ENCODE data around the gene SH3GLB2.
"Not testable (repeated sequence)": the region's sequence is repeated elsewhere in the genome, so short reads cannot be mapped to it uniquely, and the experiment has no call there.

The SH3GLB2 gene

DNA sequence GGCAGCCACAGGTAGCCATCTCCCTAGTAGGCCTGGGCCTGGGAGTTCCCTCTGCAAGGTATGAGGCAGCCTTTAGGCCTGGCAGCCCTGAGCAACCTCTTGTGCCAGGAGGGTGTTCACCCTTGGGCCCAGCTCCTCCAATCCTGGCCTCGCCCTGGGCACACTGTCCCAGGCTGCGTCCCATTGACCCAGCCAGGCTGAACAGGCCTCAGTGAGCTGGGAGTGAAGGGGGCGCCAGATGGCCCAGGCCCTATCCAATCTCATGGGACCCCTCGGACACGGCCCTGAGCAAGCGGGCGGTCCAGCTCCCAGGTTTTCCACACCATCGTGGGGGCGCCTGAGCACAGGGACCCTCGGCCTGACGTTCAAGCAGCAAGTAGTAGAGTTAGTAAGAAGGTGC, 14.5 kb downstream of the SH3GLB2 start:
- no peak for DNase-seq

DNA sequence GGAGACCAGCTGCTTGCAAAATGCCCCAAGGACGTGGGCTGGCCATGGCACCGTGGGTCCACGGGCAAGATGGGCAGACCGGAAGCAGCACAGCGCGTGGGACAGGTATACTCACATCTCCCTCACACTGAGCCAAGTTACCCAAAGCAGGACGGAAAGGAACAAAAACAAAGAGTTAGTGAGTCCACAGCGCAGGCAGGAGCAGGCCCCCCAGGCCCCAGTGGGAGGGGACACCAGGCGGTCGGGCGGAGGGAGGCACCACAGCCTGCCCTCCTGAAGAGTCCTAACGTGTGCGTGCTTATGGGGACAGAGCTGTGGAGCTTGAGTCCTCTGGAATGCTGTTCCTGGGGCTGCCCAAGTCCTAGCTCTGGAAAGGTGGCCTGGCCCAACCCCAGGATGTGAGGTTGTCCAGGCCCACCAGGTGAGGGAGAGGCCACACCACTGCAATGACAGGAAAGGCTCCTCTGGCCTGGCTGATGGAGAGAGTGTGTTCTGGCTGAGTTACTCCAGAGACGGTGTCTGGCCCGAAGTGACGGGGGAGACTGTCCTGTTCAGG, 15.2 kb downstream of the SH3GLB2 start:
- DNase-seq, result no peak

DNA sequence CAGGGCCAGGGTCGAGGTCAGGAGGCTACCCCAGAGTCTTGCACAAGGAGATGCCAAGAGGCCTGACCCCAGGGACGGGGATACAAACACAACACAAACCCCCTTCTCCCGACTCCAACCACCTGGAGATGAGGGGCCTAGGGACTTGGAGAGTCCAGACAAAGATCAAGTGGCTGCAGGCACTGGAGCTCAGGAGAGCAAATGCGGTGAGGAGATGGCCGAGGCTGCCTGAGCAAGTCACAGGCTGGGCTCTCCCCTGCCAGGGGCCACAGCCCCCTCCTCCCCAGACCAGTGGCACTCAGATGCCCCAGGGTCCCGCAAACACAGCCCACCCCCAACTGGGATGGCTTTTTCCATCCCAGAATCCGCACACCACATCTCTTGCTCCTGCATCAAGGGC, 15.8 kb downstream of the SH3GLB2 start:
- no peak for DNase-seq

DNA sequence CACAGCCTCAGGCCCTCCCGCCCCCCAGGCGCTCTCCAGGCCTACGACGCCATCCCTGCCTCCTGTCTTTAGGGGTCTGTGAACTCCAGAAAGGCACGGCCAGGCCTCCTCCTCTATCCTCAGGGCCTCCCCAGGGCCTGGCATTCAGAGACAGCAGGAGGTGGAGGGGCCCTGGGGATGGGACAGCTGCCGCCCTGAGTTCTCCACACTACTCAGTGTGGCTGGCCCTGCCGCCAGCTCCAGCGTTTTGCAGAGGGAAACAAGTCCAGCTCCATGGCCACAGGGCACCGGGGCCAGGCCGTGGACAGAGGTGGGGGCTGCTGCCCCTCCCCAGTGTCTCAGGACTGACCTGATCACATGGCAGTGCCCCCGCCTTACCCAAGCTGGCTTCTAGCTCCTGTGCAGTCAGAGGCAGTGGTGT, 16.4 kb downstream of the SH3GLB2 start:
- DNase-seq, result no peak

DNA sequence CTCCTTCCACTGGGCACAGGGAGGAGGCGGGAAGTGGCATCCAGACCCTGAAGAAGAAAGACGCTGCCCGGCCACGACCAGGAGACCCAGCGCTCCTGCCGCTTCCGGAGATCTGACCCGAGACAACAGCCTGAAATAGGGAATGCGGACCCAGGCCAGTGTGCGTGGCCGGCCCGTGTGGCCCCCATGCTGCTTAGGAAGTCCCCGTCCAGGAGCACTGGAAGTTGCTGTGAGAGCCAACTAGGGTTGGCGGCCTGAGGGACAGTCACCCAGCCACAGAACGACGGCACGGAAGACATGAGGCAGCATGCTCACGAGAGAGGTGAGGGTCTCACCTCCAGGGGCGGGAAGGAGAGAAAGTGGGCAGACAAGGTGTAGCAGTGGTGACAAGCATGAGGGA, 17.0 kb downstream of the SH3GLB2 start:
- DNase-seq, result no peak

DNA sequence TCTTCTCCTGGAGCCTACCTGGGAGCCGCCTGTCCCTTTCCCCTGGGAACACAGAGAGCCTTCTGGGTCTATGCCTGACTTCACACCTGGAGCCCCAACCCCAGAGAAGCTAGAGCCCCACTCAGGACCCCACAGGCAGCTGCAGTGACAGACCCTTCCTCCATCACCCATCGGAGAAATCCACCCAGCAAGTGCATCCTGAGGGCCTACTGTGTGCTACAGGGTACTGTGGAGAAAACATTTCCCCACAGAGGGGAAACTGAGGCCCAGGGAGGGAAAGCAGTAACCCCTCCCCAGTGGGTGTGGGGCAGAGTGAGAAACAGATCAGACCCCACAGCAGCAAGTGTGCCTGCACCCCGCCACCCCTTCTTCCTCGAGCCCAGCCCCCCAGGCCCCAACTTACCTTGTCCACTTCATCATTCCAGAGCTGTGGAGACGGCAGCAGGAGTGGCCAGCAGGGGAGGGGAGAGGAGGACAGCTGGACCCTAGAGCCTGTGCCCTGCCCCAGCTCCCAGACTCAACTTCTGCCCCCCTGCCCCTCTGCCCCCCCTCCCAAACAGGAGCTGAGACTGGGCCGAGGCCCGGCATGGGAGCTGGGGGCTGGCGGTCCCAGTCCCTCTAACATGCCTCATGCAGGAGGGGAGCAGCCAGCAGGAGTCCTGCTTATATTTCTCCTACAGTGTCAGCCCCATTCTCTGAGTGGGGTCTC, 17.7 kb downstream of the SH3GLB2 start:
- no peak for DNase-seq

DNA sequence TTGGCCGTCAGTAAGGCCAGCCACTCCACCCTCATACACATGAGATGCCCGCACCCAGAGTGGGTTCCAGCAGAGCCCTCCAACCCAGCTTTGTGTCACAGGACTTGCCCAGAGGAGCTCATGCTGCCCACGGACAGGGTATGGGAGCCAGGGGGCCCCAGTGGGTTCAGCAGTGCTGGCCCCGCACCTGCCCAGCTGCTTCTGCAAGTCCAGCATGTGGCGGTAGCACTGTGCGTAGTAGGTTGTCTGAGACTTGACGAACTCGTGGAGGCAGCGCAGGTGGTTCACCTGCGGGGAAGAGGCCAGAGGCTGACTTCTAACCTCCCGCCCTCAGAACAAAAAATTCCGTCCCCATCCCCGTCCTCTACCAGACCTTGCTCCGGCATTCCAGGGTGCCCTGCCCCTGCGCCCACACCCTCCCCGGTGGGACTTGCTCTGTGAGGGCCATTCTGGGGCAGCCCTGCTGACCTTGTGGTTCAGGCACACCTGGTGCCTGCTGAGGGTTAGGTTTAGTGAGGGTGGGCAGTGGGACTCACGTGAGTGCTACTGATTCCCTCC, 18.5 kb downstream of the SH3GLB2 start:
- DNase-seq, result no peak

DNA sequence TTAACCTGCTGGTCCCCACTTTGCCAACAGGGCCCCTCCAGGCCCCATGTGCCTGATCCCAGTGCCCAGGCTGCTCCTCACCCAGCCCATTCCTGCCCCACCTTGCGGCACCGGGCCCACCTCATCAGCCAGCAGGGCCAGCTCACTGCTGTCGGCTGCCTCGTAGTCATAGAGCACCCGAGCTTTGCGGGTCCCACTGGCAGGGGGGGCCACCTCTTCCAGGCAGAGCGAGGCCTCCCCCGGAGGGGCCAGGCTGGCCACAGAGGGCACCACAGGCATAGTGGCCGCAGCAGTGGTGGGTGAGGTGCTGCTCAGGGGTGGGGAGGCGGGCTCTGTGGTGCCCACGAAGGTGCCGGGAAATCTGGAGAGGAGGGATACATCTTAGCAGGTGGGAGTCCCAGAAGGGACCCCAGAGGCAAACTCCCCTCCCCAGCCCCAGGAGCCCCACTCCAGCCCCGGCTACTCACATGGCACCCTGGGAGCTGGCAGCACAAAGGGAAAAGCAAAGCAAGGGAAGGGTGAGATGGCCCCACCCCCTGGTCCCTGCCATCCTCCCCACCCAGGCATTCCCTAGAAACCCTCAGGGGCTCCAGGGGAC, 19.0 kb downstream of the SH3GLB2 start:
- DNase-seq, result no peak

DNA sequence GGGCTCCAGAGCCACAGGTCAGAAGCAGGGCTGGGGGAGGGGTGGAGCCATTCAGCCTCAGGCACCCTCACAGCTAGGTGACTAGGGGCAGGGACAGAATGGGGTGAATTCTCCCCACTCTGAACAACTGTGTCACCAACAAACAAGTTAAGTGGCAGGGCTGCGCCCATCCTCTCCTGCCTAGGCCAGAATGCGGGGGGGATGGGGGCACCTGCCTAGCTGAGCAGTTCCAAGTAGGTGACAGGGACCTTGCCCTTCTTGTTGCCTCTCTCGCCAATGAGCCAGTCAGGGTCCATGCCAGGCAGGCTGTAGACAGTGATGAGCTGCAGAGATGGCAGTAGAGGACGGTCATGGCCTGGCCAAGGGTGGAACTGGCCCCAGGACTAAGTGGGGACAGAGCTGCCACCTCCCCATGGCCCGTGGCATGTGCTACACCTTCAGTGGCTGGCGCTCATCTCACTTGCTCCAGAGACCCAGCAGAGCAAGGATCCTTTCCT, 19.6 kb downstream of the SH3GLB2 start:
- DNase-seq, result no peak

DNA sequence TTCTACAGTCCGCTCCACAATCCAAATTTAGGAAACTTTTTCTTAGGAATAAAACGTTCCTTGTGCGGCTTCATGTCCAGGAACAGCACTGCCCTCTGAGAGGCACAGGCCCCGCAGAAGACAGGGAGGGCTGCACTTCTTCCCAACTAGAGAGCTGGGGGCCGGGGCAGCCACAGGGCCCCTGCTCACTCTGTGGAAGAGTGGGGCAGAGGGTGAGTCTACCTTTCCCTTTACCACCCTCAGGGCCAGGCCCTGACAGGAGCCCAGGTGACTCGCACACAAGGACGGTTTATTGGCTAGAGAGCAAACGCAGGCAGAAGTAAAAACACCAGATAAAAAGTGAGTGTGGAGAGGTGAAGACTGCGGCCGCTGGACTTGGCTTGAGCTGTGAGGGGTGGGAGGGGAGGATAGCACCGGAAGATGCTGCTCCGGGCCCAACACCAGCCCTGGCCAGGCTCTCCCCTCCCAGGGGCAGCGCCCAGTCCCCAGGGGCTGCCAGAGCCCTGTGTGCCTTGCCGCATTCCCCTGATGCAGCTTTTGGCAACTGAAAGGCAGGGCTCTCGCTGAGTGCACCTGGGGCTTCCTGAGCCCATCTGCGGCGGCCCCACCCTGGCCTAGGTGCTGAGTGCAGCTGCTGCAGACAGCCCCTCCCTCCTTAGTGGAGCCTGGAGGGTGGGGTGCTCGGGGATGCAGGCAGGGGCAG, 20.2 kb downstream of the SH3GLB2 start:
- peak; percentile 20 for DNase-seq

DNA sequence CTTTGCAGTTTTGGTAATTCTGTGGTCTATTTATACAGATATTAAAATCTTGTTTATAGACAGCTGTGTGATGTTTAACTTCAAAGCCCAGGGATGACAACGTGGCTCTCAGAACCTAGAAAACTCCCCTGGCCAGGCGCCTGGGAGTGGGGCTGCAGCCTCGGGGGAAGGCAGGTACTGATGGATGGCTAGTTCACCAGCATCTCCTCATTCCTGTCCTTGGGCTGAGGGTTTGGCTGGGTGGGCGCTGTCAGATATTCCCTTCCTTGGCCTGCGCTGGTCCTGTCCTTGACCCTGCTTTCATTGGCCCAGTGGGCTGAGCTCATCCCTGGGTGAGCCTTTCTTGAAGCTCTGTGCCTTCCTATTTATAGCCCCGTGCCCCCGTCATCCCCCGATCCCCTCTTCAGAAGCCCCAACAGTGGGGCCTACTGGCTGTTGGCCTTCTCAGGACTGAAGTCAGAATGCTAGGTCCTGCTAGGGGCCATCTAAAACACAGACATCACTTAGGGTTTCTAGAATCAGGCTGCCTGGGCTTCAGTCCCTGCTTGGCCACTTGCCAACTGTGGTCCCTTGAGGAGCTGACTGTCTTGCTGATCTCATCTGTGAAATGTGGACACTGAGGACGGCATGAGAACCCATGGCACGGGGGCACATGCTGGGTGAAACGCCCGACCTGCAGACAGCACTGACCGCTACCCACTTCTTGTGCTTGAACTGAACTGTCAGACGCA, 20.9 kb downstream of the SH3GLB2 start:
- no peak for DNase-seq

DNA sequence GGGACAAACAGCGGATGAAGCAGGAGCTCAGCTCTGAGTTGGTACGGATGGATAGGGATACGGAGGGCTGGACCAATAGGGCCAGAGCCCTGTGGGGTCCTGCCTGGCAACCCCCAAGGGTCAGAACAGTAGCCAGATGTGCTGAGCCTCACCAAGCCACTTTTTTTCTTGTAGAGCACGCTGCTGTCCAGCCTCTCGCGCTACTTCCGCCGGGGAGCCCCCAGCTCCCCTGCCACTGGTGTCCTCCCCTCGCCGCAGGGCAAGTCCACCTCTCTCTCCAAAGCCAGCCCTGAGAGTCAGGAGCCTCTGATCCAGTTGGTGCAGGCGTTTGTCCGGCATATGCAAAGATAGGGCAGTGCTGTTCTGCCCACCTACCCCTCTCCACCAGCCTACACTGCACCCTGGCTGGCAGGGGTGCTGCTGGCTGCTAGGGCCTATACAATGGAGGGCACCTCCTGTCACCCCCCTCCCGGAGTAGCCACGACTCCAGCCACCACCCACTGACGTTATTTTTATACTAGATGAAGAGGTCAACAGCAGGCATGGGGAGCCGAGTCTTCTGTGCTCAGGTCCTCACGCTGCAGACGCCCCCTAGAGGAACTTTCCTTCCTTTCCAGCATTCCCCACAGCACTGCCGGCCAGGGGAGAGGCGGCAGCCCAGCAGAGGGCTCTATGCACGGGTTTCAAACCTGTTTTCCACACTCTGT, 21.6 kb downstream of the SH3GLB2 start:
- DNase-seq, result peak; percentile 26

DNA sequence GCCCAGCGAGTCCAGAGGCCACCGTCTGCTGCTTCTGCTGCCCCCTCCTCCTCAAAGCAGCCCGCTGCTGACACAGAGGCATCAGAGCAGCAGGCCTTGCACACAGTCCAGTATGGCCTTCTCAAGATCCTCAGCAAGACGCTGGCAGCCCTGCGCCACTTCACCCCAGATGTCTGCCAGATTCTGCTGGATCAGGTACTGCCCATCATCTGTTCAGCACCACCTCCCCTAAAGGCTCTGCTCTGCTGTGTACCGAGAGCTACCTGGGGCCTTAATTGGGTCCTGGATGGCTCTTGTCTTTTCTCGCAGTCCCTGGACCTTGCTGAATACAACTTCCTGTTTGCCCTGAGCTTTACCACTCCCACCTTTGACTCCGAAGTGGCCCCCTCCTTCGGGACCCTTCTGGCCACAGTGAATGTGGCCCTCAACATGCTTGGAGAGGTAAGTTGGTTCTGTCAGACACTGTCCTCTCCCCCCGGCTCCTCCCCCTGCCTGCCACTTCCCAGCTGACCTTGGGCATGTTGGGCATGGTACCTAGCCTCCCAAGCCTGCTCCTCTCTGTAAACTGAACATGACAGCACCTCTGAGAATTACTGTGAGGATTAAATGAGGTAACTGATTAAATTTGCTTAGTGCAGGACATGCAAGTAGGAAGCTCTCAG, 22.7 kb downstream of the SH3GLB2 start:
- no peak for DNase-seq

DNA sequence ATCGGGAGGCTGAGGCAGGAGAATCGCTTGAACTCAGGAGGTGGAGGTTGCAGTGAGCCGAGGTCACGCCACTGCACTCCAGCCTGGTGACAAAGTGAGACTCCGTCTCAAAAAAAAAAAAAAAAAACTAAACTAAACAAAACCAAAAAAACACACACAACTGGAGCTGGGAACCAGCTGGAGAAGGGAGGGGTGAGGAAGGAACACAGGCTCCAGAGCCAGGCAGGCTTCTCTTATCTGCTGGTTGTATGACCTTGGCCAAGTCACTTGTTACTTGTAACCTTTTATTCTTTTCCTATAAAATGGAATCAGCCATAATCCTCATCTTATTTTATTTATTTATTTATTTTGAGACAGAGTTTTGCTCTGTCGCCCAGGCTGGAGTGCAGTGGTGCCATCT, 24.0 kb downstream of the SH3GLB2 start:
- not testable (repeated sequence) for DNase-seq

DNA sequence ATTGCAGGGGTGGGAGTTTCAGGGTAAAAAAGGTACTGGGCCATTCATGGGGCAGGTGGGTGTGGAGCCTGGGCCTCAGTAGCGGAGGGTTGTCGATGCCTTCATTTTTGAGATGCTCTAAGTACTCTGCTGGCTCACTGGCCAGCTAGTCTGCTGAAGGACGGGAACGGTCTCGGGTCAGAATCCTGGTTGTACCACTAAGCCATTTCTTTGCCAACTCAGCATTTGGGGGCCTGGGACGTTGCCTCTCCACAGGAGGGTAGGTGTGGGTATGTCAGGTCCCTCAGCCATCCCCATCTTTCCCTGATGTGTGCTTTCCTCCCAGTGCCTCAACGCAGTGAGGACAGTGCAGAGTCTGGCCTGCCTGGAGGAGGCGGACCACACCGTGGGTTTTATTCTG, 25.1 kb downstream of the SH3GLB2 start:
- DNase-seq, result no peak

DNA sequence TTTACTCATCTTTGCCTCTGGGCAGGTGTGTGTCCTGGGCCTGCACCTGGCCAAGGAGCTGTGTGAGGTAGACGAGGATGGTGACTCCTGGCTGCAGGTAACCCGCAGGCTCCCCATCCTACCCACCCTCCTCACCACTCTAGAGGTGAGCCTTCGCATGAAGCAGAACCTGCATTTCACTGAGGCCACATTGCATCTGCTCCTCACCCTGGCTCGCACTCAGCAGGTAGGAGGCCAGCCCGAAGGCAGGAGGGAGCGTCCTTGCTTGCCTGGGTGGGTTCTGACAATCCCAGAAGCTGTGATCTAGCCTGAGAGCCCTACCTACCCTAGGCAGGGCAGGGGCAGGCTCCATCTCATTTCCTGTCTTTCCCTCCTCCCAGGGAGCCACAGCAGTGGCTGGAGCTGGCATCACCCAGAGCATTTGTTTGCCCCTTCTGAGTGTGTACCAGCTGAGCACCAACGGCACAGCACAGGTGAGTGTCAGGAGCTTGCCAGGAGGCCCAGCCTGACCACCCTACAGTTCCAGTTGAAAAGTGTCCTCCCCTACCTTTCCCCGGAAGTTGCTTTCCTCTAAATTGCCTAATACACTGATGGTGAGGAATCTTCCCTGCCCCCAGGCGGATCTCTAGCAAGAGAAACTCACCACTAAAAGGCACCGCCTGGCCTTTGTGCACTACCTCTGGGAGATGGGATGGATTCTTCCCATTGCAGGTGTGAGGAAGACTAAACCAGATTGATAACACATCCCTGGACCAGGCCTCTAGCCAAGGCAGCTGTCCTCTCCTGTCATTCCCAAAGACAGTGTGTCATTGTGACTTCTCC, 26.4 kb downstream of the SH3GLB2 start:
- DNase-seq, result no peak

DNA sequence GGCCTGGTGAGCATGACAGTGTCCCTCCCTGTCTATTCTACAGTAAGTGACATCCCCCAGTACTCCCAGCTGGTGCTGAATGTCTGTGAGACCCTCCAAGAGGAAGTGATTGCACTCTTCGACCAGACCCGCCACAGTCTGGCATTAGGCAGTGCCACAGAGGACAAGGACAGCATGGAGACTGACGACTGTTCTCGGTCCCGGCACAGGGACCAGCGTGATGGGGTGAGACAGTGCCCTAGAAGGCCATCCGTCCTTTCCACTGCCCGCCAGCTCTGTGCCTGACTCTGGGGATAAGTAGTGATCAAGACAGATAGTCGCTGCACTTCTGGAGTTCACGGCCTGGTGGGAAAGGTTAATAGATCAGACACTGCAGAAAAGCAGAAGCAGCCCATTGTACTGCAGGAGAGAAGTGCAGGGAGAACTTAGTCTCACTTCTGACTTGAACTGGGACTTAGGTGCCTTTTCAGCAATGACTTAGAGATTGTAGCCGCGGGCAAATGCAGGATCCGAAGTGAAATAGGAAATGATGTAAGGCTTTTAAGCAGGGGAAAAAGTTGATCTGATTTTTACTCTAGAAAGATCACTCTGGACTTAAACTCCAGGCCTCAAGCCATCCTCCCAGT, 28.4 kb downstream of the SH3GLB2 start:
- no peak for DNase-seq

DNA sequence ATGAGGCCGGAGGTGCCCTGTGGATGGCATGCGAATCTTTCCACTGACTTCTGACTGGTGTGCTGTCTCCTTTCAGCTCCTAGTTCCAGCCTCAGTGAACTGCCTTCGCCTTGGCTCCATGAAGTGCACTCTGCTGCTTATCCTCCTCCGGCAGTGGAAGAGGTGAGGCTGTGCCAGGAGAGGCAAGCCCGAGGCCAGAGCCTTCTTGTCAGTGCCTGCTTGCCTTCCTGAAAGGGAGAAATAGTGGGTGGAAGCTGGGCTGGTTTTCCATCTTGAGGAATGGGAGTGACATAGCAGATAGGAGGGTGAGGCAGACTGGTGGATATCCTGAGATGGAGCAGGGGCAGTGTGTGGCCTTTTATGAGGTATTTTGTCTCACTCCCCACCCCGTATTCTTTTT, 29.7 kb downstream of the SH3GLB2 start:
- DNase-seq, result no peak

DNA sequence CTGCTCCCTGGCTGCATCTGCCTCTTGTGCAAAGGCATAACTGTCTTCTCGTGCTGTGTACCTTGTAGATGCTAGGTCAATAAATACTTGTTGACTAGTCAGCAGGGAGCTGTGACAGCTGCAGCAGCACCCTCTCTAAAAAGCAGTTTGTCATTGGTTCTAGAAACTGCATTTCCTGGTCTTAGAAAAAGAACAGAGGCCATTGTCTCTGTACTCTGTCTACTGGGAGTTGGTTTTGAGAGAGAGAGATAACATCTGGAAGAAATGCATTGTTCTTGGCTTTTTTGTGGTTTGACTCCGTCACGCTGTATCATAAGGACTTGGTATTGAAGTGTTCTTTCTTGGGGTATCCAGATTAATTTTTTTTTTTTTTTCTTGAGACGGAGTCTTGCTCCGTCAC, 32.3 kb downstream of the SH3GLB2 start:
- DNase-seq, result peak; percentile 24

DNA sequence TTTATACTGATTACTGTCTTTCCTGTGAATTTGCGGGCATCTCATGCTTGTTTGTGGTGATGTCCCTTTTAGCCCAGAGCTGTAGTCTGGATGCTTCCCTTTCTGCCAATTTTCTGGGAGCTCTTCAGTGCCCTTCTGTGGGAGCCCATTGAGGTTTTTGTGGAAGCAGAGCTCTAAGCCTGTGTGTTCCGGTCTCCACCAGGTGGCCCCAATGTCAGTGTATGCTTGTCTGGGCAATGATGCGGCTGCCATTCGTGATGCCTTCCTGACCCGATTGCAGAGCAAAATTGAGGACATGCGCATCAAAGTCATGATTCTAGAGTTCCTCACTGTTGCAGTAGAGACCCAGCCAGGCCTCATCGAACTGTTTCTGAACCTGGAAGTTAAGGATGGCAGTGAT, 35.1 kb downstream of the SH3GLB2 start:
- peak; percentile 15 for DNase-seq
